HCT116 (cell line): Measurements from ENCODE around the gene SEPHS1. TPM values are rescaled to one million over a fixed set of nuclear protein-coding genes. Genes with fewer than 3 reads are reported as not detected.

Source experiments
- ATAC-seq: fragments of 200-7000 bp; cut with Tn5 transposase; 2 replicates; pipeline ENCODE4 v1.9.1; 2020; ENCODE audit warnings: mild to moderate bottlenecking, moderate library complexity
- BruUV-seq: library from RNA; stranded (reverse); fragments of 400-500 nt; replicated peaks from 2 replicates; lab custom pipeline; 2021; lab: Mats Ljungman, UMichigan
- CTCF ChIA-PET: fragments of 300-600 bp; sonication (Branson Sonifier 250); formaldehyde crosslinking; loops from one replicate; lab custom pipeline; 2021; ENCODE audit warnings: antibody characterized with exemption; lab: Charles Lee
- POLR2A ChIA-PET: fragments of 300-600, 350-600 bp; sonication (Branson Sonifier 250); formaldehyde crosslinking; loops from one replicate; lab custom pipeline; 2021; ENCODE audit warnings: antibody characterized with exemption; lab: Charles Lee
- RAD21 ChIA-PET, 2 experiments: fragments of 300-600 bp; sonication (Branson Sonifier 250); formaldehyde crosslinking; loops; one replicate each; lab custom pipeline; 2023; ENCODE audit warnings: low total read pairs in 2 of 2; ENCODE audit not compliant: uncharacterized antibody in 2 of 2, unreplicated experiment in 2 of 2, low non-redundant PET in 1 of 2; lab: Charles Lee
- DNase-seq: peaks from one replicate; pipeline ENCODE4 v3.0.0-alpha.2; 2010; ENCODE audit warnings: low read depth, low spot score
- H2AFZ ChIP-seq: fragments of 200-600 bp; shearing (Covaris generic), sonication (generic); 2 replicates; pipeline ENCODE4 v1.6.1; 2017; ENCODE audit warnings: low read depth, mixed run types, mixed read lengths, antibody characterized with exemption, low read length; ENCODE audit not compliant: poor library complexity, severe bottlenecking
- H3K27ac ChIP-seq: 2 replicates; pipeline ENCODE4 v1.5.1; 2012; ENCODE audit warnings: low read depth, low read length
- H3K27me3 ChIP-seq: fragments of 200-600 bp; sonication (generic); 2 replicates; pipeline ENCODE4 v1.6.1; 2016; ENCODE audit warnings: mixed run types, low read length, mixed read lengths; ENCODE audit not compliant: insufficient read depth
- H3K36me3 ChIP-seq, 2 experiments: fragments of 200-500 bp in 1 of 2; fragments of 200-600 bp in 1 of 2; sonication (Bioruptor generic) in 1 of 2; sonication (generic) in 1 of 2; 2 replicates each; pipeline versions ENCODE4 v1.5.1 to v1.6.1; 2014 to 2016; ENCODE audit warnings: low read length in 2 of 2, inconsistent platforms in 1 of 2, mixed read lengths in 1 of 2, mixed run types in 1 of 2; ENCODE audit not compliant: insufficient read depth in 2 of 2, control insufficient read depth in 1 of 2
- H3K4me1 ChIP-seq, 2 experiments: fragments of 200-600 bp in 1 of 2; sonication (generic) in 1 of 2; 2 replicates each; pipeline versions ENCODE4 v1.5.1 to v1.6.1; 2012 to 2017; ENCODE audit warnings: low read length in 2 of 2, inconsistent platforms in 1 of 2, mild to moderate bottlenecking in 1 of 2, mixed read lengths in 1 of 2, mixed run types in 1 of 2, moderate library complexity in 1 of 2; ENCODE audit not compliant: insufficient read depth in 2 of 2, control insufficient read depth in 1 of 2
- H3K4me2 ChIP-seq: fragments of 200-600 bp; sonication (generic); 2 replicates; pipeline ENCODE4 v1.6.1; 2017; ENCODE audit warnings: mixed run types, low read length, mixed read lengths
- H3K4me3 ChIP-seq, 2 experiments: fragments of 200-600 bp in 1 of 2; sonication (generic) in 1 of 2; replicated peaks in 1 of 2; 2 replicates each; pipeline ENCODE4 v1.5.1; 2011 to 2016; ENCODE audit warnings: low read length in 2 of 2, control low read depth in 1 of 2, low read depth in 1 of 2, mild to moderate bottlenecking in 1 of 2, mixed read lengths in 1 of 2, mixed run types in 1 of 2
- H3K79me2 ChIP-seq: fragments of 200-600 bp; sonication (generic); 2 replicates; pipeline ENCODE4 v1.6.1; 2017; ENCODE audit warnings: mild to moderate bottlenecking, mixed run types, low read length, moderate library complexity, mixed read lengths; ENCODE audit not compliant: insufficient read depth
- H3K9ac ChIP-seq: fragments of 200-600 bp; sonication (generic); 2 replicates; pipeline ENCODE4 v1.6.1; 2016; ENCODE audit warnings: low read length, mixed read lengths
- H3K9me2 ChIP-seq: fragments of 200-600 bp; sonication (generic), shearing (Covaris generic); 2 replicates; pipeline ENCODE4 v1.6.1; 2017; ENCODE audit warnings: mixed run types, mild to moderate bottlenecking, moderate library complexity; ENCODE audit not compliant: insufficient read depth
- H3K9me3 ChIP-seq, 2 experiments: fragments of 200-500 bp in 1 of 2; fragments of 200-600 bp in 1 of 2; sonication (Bioruptor generic) in 1 of 2; sonication (generic) in 1 of 2; 2 replicates each; pipeline ENCODE4 v1.6.1; 2014 to 2017; ENCODE audit warnings: low read length in 2 of 2, mixed read lengths in 2 of 2, inconsistent platforms in 1 of 2, low read depth in 1 of 2, mild to moderate bottlenecking in 1 of 2, mixed run types in 1 of 2, moderate library complexity in 1 of 2; ENCODE audit not compliant: control insufficient read depth in 1 of 2, insufficient read depth in 1 of 2
- H4K20me1 ChIP-seq: fragments of 200-600 bp; sonication (generic), shearing (Covaris generic); 2 replicates; pipeline ENCODE4 v1.6.1; 2017; ENCODE audit warnings: mixed run types, mild to moderate bottlenecking, moderate library complexity; ENCODE audit not compliant: insufficient read depth
- EZH2 ChIP-seq: fragments of 200-600 bp; sonication (generic); IDR thresholded peaks from 2 replicates; pipeline ENCODE4 v1.6.1; 2017; ENCODE audit warnings: antibody characterized with exemption, mixed run types
- POLR2AphosphoS5 ChIP-seq: IDR thresholded peaks from 2 replicates; pipeline ENCODE4 v1.6.1; 2011; ENCODE audit warnings: mild to moderate bottlenecking, low read depth, low read length, moderate library complexity
- RAD21 ChIP-seq: IDR thresholded peaks from 2 replicates; pipeline ENCODE4 v1.6.1; 2012; ENCODE audit warnings: low read depth, mild to moderate bottlenecking
- SIN3A ChIP-seq: IDR thresholded peaks from 2 replicates; pipeline ENCODE4 v1.6.1; 2012; ENCODE audit warnings: low read depth
- SRF ChIP-seq: IDR thresholded peaks from 2 replicates; pipeline ENCODE4 v1.6.1; 2012; ENCODE audit warnings: low read depth
- intact Hi-C: fragments of 100-400 bp; cut with micrococcal nuclease; formaldehyde crosslinking; loops from 2 replicates; pipeline ENCODE4 v1.10.0; 2022
- total RNA-seq: library from RNA; stranded (reverse); gene quantifications from one replicate; pipeline ENCODE4 v1.2.1, GENCODE V29; 2021; ENCODE audit not compliant: unreplicated experiment
- TF ChIP-seq, protein P1 (sequence below): IDR thresholded peaks from 2 replicates; pipeline ENCODE4 v1.6.1; 2011; ENCODE audit warnings: mild to moderate bottlenecking, low read length, moderate library complexity; ENCODE audit not compliant: insufficient replicate concordance; ENCODE audit errors: extremely low read depth
- TF ChIP-seq, protein P2 (sequence below), 3 experiments: fragments of 200-600 bp in 1 of 3; sonication (generic) in 1 of 3; IDR thresholded peaks in 2 of 3; conservative IDR thresholded peaks in 1 of 3; 2 replicates each; pipeline ENCODE4 v1.5.1; 2012 to 2017; ENCODE audit warnings: low read depth in 2 of 3, low read length in 2 of 3, antibody characterized with exemption in 1 of 3, borderline replicate concordance in 1 of 3, control low read depth in 1 of 3, mild to moderate bottlenecking in 1 of 3, mixed read lengths in 1 of 3, mixed run types in 1 of 3, moderate library complexity in 1 of 3; ENCODE audit not compliant: insufficient read depth in 1 of 3

The SEPHS1 gene
- total RNA-seq, 1 experiment from 2014 or later, result 51.7 TPM

DNA sequence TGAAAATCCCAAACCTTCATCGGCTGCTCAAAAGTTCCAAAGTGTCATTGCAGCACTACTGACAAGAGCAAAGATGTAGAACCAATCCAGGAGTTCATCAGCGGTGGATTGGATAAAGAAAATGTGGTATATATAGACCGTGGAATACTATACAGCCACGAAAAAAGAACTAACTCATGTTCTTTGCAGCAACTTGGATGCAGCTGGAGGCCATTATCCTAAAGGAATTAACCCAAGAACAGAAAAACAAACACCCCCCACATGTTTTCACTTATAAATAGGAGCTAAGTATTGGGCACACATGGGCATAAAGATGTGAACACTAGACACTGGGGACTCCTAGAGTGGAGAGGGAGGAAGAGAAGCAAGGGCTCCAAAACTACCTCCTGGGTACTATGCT, 79.8 kb downstream of the SEPHS1 start:
- Histone ChIP-seq H3K27ac (no peak overlapping the region), H3K36me3 (no peaks in the 10 kb centered on the region), H3K9me2 (no peaks in the 10 kb centered on the region), H3K4me1 (peaks cover 12 to 18% of the 10 kb centered on the region in 2 experiments), H3K27me3 (no peaks in the 10 kb centered on the region), H4K20me1 (no peaks in the 10 kb centered on the region), H3K79me2 (no peaks in the 10 kb centered on the region), H3K9ac (no peak overlapping the region), H3K4me2 (no peak overlapping the region), H3K9me3 (no peaks in the 10 kb centered on the region), H2AFZ (no peak overlapping the region), H3K4me3 (no peak overlapping the region)
- TF ChIP-seq, protein P1, sequence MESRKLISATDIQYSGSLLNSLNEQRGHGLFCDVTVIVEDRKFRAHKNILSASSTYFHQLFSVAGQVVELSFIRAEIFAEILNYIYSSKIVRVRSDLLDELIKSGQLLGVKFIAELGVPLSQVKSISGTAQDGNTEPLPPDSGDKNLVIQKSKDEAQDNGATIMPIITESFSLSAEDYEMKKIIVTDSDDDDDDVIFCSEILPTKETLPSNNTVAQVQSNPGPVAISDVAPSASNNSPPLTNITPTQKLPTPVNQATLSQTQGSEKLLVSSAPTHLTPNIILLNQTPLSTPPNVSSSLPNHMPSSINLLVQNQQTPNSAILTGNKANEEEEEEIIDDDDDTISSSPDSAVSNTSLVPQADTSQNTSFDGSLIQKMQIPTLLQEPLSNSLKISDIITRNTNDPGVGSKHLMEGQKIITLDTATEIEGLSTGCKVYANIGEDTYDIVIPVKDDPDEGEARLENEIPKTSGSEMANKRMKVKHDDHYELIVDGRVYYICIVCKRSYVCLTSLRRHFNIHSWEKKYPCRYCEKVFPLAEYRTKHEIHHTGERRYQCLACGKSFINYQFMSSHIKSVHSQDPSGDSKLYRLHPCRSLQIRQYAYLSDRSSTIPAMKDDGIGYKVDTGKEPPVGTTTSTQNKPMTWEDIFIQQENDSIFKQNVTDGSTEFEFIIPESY, result no peak
- TF ChIP-seq, protein P2, sequence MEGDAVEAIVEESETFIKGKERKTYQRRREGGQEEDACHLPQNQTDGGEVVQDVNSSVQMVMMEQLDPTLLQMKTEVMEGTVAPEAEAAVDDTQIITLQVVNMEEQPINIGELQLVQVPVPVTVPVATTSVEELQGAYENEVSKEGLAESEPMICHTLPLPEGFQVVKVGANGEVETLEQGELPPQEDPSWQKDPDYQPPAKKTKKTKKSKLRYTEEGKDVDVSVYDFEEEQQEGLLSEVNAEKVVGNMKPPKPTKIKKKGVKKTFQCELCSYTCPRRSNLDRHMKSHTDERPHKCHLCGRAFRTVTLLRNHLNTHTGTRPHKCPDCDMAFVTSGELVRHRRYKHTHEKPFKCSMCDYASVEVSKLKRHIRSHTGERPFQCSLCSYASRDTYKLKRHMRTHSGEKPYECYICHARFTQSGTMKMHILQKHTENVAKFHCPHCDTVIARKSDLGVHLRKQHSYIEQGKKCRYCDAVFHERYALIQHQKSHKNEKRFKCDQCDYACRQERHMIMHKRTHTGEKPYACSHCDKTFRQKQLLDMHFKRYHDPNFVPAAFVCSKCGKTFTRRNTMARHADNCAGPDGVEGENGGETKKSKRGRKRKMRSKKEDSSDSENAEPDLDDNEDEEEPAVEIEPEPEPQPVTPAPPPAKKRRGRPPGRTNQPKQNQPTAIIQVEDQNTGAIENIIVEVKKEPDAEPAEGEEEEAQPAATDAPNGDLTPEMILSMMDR (IDR thresholded peaks at IDR 0.05 in 2 of 3, conservative IDR thresholded peaks at IDR 0.05 in 1 of 3; ENCODE audit: borderline replicate concordance in 1 of 3, insufficient read depth in 1 of 3, low read depth in 2 of 3, low read length in 2 of 3), result no peak
- TF ChIP-seq RAD21 (no peak), POLR2AphosphoS5 (no peak), EZH2 (no peak), SIN3A (no peak), SRF (no peak)
- ChIA-PET POLR2A (no interaction called here), CTCF (no interaction called here), RAD21 (no interaction called here)
- DNase-seq, result no peak
- ATAC-seq, result no peak
- no TSS peak for BruUV-seq
- intact Hi-C loops, result no loop called here

Other genes with a start within 250 kb of the SEPHS1 start
- gene OPTN, start 248.1 kb downstream of the SEPHS1 start, total RNA-seq, result 17.0 TPM
- gene MCM10, start 186.7 kb downstream of the SEPHS1 start, total RNA-seq, result 43.1 TPM
- gene UCMA, start 113.9 kb downstream of the SEPHS1 start, total RNA-seq, result not detected
- gene PHYH, start 48.2 kb downstream of the SEPHS1 start, total RNA-seq, result 15.3 TPM
- gene BEND7, start 180.7 kb upstream of the SEPHS1 start, total RNA-seq, result 13.8 TPM
- 16.2 TPM for gene PRPF18, start 238.7 kb upstream of the SEPHS1 start, total RNA-seq